ENCODE measurements around the gene ARNT2.

DNA sequence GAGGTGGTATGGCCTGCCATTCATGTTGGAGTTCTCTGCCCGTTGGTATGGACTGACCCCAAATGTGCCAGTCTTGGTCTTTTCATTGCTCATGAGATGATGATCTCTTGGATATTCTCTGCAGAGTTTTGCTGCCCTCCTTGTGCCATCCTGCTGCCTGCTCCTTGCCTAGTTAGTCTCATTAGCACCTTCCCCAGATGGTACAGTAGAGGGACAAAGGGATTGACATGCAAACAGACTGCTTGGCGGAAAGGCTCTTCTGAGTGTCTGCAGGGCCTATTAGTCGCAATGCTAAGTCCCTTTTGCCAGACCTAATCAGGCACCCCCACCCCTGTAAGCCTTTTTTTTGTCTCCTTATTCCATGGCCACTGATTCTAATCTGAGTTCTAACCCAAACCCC, 90.6 kb downstream of the ARNT2 start:
- TF ChIP-seq JUN (IDR thresholded peaks at IDR 0.05): no peak
- TF ChIP-seq, protein P1, sequence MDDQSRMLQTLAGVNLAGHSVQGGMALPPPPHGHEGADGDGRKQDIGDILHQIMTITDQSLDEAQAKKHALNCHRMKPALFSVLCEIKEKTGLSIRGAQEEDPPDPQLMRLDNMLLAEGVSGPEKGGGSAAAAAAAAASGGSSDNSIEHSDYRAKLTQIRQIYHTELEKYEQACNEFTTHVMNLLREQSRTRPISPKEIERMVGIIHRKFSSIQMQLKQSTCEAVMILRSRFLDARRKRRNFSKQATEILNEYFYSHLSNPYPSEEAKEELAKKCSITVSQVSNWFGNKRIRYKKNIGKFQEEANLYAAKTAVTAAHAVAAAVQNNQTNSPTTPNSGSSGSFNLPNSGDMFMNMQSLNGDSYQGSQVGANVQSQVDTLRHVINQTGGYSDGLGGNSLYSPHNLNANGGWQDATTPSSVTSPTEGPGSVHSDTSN (IDR thresholded peaks at IDR 0.05): no peak
- TF ChIP-seq, protein P2, sequence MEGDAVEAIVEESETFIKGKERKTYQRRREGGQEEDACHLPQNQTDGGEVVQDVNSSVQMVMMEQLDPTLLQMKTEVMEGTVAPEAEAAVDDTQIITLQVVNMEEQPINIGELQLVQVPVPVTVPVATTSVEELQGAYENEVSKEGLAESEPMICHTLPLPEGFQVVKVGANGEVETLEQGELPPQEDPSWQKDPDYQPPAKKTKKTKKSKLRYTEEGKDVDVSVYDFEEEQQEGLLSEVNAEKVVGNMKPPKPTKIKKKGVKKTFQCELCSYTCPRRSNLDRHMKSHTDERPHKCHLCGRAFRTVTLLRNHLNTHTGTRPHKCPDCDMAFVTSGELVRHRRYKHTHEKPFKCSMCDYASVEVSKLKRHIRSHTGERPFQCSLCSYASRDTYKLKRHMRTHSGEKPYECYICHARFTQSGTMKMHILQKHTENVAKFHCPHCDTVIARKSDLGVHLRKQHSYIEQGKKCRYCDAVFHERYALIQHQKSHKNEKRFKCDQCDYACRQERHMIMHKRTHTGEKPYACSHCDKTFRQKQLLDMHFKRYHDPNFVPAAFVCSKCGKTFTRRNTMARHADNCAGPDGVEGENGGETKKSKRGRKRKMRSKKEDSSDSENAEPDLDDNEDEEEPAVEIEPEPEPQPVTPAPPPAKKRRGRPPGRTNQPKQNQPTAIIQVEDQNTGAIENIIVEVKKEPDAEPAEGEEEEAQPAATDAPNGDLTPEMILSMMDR (IDR thresholded peaks at IDR 0.05): no peak
- TF ChIP-seq EP300 (IDR thresholded peaks at IDR 0.05): no peak
- TF ChIP-seq CEBPB (IDR thresholded peaks at IDR 0.05): no peak
- TF ChIP-seq RNF2 (IDR thresholded peaks at IDR 0.05; ENCODE audit: borderline replicate concordance, low read depth): no peak
- no peak for TF ChIP-seq CHD4 (IDR thresholded peaks at IDR 0.05; ENCODE audit: borderline replicate concordance)

All from A549 (cell line).